HepG2 (cell line): ENCODE data around the gene MIER1. TPM values are rescaled to one million over a fixed set of nuclear protein-coding genes. Genes with fewer than 3 reads are reported as not detected.

Experiments
- ATAC-seq: fragments of 200-7000 bp; cut with Tn5 transposase; 3 replicates; pipeline ENCODE4 v1.9.1; 2020; ENCODE audit warnings: mild to moderate bottlenecking, moderate library complexity
- BruUV-seq: library from RNA; stranded (reverse); fragments of 400-500 nt; replicated peaks from 2 replicates; lab custom pipeline; 2021; lab: Mats Ljungman, UMichigan
- CTCF ChIA-PET: fragments of 300-600 bp; formaldehyde crosslinking; extraction: SDS; loops from one replicate; lab custom pipeline; 2021; ENCODE audit warnings: low total read pairs, inconsistent platforms, low intra/inter-chr PET ratio; lab: Yijun Ruan, JAX
- POLR2A ChIA-PET: fragments of 350-600 bp; sonication (Branson Sonifier 250); formaldehyde crosslinking; loops from one replicate; lab custom pipeline; 2020; ENCODE audit warnings: antibody characterized with exemption, inconsistent platforms; lab: Yijun Ruan, JAX
- DNase-seq: peaks from one replicate; pipeline ENCODE4 v3.0.0-alpha.2; 2015; ENCODE audit warnings: low spot score
- FAIRE-seq: peaks from 3 replicates; lab custom pipeline; 2011; peaks lifted over from hg19 to GRCh38; lab: Jason Lieb, UNC
- H2AFZ ChIP-seq: one replicate; pipeline ENCODE4 v1.6.1; 2011; ENCODE audit warnings: low read length, inconsistent platforms
- H3K27ac ChIP-seq: fragments of 300-600 bp; 3 replicates; pipeline ENCODE4 v1.8.0; 2011; ENCODE audit warnings: mixed run types, mild to moderate bottlenecking, mixed read lengths, low read length, inconsistent platforms; ENCODE audit not compliant: insufficient read depth; ENCODE audit errors: extremely low read length
- H3K27me3 ChIP-seq, 2 experiments: fragments of 200-600 bp in 1 of 2; 2 replicates in 1 of 2; 3 replicates in 1 of 2; pipeline versions ENCODE4 v1.6.0 to v1.8.0; 2011; ENCODE audit warnings: low read length in 2 of 2, mild to moderate bottlenecking in 2 of 2, moderate library complexity in 2 of 2, inconsistent platforms in 1 of 2; ENCODE audit not compliant: insufficient read depth in 2 of 2, control insufficient read depth in 1 of 2
- H3K36me3 ChIP-seq, 2 experiments: fragments of 200-600 bp in 1 of 2; replicated peaks in 1 of 2; 2 replicates in 1 of 2; 3 replicates in 1 of 2; pipeline versions ENCODE4 v1.5.1 to v1.8.0; 2011; ENCODE audit warnings: low read length in 2 of 2, inconsistent platforms in 1 of 2; ENCODE audit not compliant: insufficient read depth in 2 of 2, control insufficient read depth in 1 of 2
- H3K4me1 ChIP-seq: 2 replicates; pipeline ENCODE4 v1.5.1; 2012; ENCODE audit warnings: low read length, inconsistent platforms; ENCODE audit not compliant: insufficient read depth
- H3K4me2 ChIP-seq: 2 replicates; pipeline ENCODE4 v1.6.0; 2011; ENCODE audit warnings: low read depth, low read length, inconsistent platforms
- H3K4me3 ChIP-seq, 3 experiments: fragments of 200-600 bp in 1 of 3; sonication (generic), shearing (Covaris generic) in 1 of 3; replicated peaks in 1 of 3; 2 replicates each; pipeline ENCODE4 v1.5.1; 2011 to 2016; ENCODE audit warnings: low read length in 3 of 3, inconsistent platforms in 2 of 3, low read depth in 2 of 3, mild to moderate bottlenecking in 2 of 3, control low read depth in 1 of 3, mixed read lengths in 1 of 3; ENCODE audit not compliant: insufficient read depth in 1 of 3
- H3K79me2 ChIP-seq: one replicate; pipeline ENCODE4 v1.6.1; 2011; ENCODE audit warnings: low read length, inconsistent platforms; ENCODE audit not compliant: insufficient read depth
- H3K9ac ChIP-seq: 2 replicates; pipeline ENCODE4 v1.6.0; 2011; ENCODE audit warnings: mild to moderate bottlenecking, low read depth, low read length, inconsistent platforms; ENCODE audit not compliant: insufficient read depth
- H3K9me3 ChIP-seq: 2 replicates; pipeline ENCODE4 v1.5.1; 2012; ENCODE audit warnings: mild to moderate bottlenecking, low read length
- H4K20me1 ChIP-seq: 2 replicates; pipeline ENCODE4 v1.6.0; 2011; ENCODE audit warnings: inconsistent platforms, mild to moderate bottlenecking, low read length, moderate library complexity; ENCODE audit not compliant: insufficient read depth
- BCL6 ChIP-seq: IDR thresholded peaks from 2 replicates; pipeline ENCODE4 v1.6.1; 2016; ENCODE audit warnings: missing genetic modification reagents, missing compliant biosample characterization
- GATAD1 ChIP-seq: IDR thresholded peaks from 2 replicates; pipeline ENCODE4 v1.6.1; 2016; ENCODE audit warnings: missing genetic modification reagents, missing compliant biosample characterization
- HNRNPLL ChIP-seq: fragments of 200-400 bp; formaldehyde crosslinking; IDR thresholded peaks from 2 replicates; pipeline ENCODE4 v1.6.1; 2017; ENCODE audit warnings: mild to moderate bottlenecking, low read depth, low read length; ENCODE audit not compliant: poor library complexity, severe bottlenecking
- KDM2A ChIP-seq: sonication (generic); formaldehyde crosslinking; IDR thresholded peaks from 2 replicates; pipeline ENCODE4 v1.4.0; 2020; ENCODE audit warnings: low read depth, missing genetic modification reagents, borderline replicate concordance
- KMT2B ChIP-seq: IDR thresholded peaks from 2 replicates; pipeline ENCODE4 v1.6.1; 2016; ENCODE audit warnings: missing genetic modification reagents, missing compliant biosample characterization
- NFE2L1 ChIP-seq: sonication (generic); formaldehyde crosslinking; IDR thresholded peaks from 2 replicates; pipeline ENCODE4 v1.4.0; 2020; ENCODE audit warnings: missing genetic modification reagents, mild to moderate bottlenecking, borderline replicate concordance
- SOX13 ChIP-seq, 3 experiments: fragments of 450-650 bp in 1 of 3; sonication (generic) in 1 of 3; formaldehyde crosslinking in 1 of 3; IDR thresholded peaks in 2 of 3; conservative IDR thresholded peaks in 1 of 3; 2 replicates each; pipeline versions ENCODE4 v1.5.0 to v1.6.1; 2016 to 2020; ENCODE audit warnings: antibody characterized with exemption in 1 of 3, mild to moderate bottlenecking in 1 of 3, missing compliant biosample characterization in 1 of 3, missing genetic modification reagents in 1 of 3, moderate library complexity in 1 of 3
- ZEB1 ChIP-seq: IDR thresholded peaks from 2 replicates; pipeline ENCODE4 v1.6.1; 2012; ENCODE audit warnings: mild to moderate bottlenecking, low read depth, inconsistent platforms; ENCODE audit not compliant: insufficient replicate concordance
- ZNF256 ChIP-seq: sonication (generic); formaldehyde crosslinking; conservative IDR thresholded peaks from 2 replicates; pipeline ENCODE4 v1.4.0; 2020; ENCODE audit warnings: missing genetic modification reagents
- ZNF383 ChIP-seq: sonication (generic); formaldehyde crosslinking; IDR thresholded peaks from 2 replicates; pipeline ENCODE4 v1.4.0; 2020; ENCODE audit warnings: missing genetic modification reagents, mild to moderate bottlenecking, borderline replicate concordance
- ZNF414 ChIP-seq: sonication (generic); formaldehyde crosslinking; IDR thresholded peaks from 2 replicates; pipeline ENCODE4 v1.5.0; 2020; ENCODE audit warnings: missing genetic modification reagents
- ZNF644 ChIP-seq: IDR thresholded peaks from 2 replicates; pipeline ENCODE4 v1.6.1; 2016; ENCODE audit warnings: low read depth
- ZNF780A ChIP-seq: sonication (generic); formaldehyde crosslinking; IDR thresholded peaks from 2 replicates; pipeline ENCODE4 v1.8.0; 2022; ENCODE audit warnings: mild to moderate bottlenecking, missing genetic modification reagents, moderate library complexity
- ZNF879 ChIP-seq: sonication (generic); formaldehyde crosslinking; IDR thresholded peaks from 2 replicates; pipeline ENCODE4 v1.8.1; 2023; ENCODE audit warnings: missing genetic modification reagents
- WGBS: methylation state at CpG from one replicate; pipeline ENCODE4 v1.1.6; 2017; ENCODE audit warnings: low lambda C conversion rate; 5-methylcytosine and 5-hydroxymethylcytosine counted together
- in situ Hi-C: cut with HindIII; loops from 2 replicates; pipeline ENCODE4 v1.10.0; 2017; ENCODE audit warnings: low pct_unique_long_range_greater_than_20kb; ENCODE audit not compliant: extremely low pct_ligation_motif_present
- intact Hi-C: fragments of 100-400 bp; cut with micrococcal nuclease; formaldehyde crosslinking; loops from one replicate; pipeline ENCODE4 v1.10.0; 2022; ENCODE audit not compliant: unreplicated experiment
- polyA plus RNA-seq, 8 experiments: library from polyadenylated mRNA; depleted of rRNA in 3 of 8; stranded (reverse) in 7 of 8; unstranded in 1 of 8; fragments of >200 nt; fragmentation: Illumina TruSeq in 4 of 8; extraction: Trizol in 4 of 8; gene quantifications; 2 replicates each; pipeline versions ENCODE4 v1.2.1 to v1.2.3, GENCODE V29; 2011 to 2016; ENCODE audit warnings: low read depth in 4 of 8, missing spikeins in 1 of 8, mixed read lengths in 1 of 8; ENCODE audit not compliant: insufficient read depth in 1 of 8
- total RNA-seq, 5 experiments: library from RNA; depleted of rRNA; stranded (reverse); fragments of >200 nt; fragmentation: Illumina TruSeq; extraction: Trizol; gene quantifications; 2 replicates each; pipeline ENCODE4 v1.2.3, GENCODE V29; 2016; ENCODE audit warnings: low read depth in 1 of 5
- TF ChIP-seq, protein P1 (sequence below): sonication (generic); formaldehyde crosslinking; IDR thresholded peaks from 2 replicates; pipeline ENCODE4 v1.9.0; 2021; ENCODE audit warnings: missing genetic modification reagents, mild to moderate bottlenecking, borderline replicate concordance

MIER1 gene
- total and polyA plus RNA-seq, 2 of the 13 experiments (the other 11 are each of a cell fraction or from before 2014, with no cell fraction given): 7.0 to 30.4 TPM

GRCh38 chr1:66985835-66986234 is 61.0 kb downstream of the MIER1 start:
- DNase-seq: no peak
- POLR2A ChIA-PET: no interaction called here
- 97% methylated on average over 1 of the region's 1 CpG for WGBS
- intact Hi-C loops (no loop called here), in situ Hi-C loops (no loop called here)
- ATAC-seq: no peak
- no peak for FAIRE-seq
- Histone ChIP-seq H2AFZ (no peak overlapping the region), H3K27me3 (no peaks in the 10 kb centered on the region), H3K36me3 (peaks cover 9 to 26% of the 10 kb centered on the region in 2 experiments), H3K4me2 (no peak overlapping the region), H3K27ac (no peak overlapping the region), H3K79me2 (no peaks in the 10 kb centered on the region), H3K4me1 (peaks cover 15% of the 10 kb centered on the region), H3K9me3 (no peaks in the 10 kb centered on the region)
- BruUV-seq: no TSS peak
- TF ChIP-seq NFE2L1 (CRISPR knock-in tag) (no peak), BCL6 (CRISPR knock-in tag) (no peak), HNRNPLL (no peak), ZNF414 (CRISPR knock-in tag) (no peak), ZNF383 (CRISPR knock-in tag) (no peak), SOX13 (IDR thresholded peaks at IDR 0.05) (no peak), SOX13 (CRISPR knock-in tag; conservative IDR thresholded peaks at IDR 0.05 in 1 of 2, IDR thresholded peaks at IDR 0.05 in 1 of 2) (no peak), KMT2B (CRISPR knock-in tag) (no peak), ZEB1 (no peak), GATAD1 (CRISPR knock-in tag) (no peak), ZNF644 (CRISPR knock-in tag) (no peak), ZNF780A (CRISPR knock-in tag) (no peak), ZNF256 (CRISPR knock-in tag) (no peak), KDM2A (CRISPR knock-in tag) (no peak), ZNF879 (CRISPR knock-in tag) (no peak)
- TF ChIP-seq, protein P1, sequence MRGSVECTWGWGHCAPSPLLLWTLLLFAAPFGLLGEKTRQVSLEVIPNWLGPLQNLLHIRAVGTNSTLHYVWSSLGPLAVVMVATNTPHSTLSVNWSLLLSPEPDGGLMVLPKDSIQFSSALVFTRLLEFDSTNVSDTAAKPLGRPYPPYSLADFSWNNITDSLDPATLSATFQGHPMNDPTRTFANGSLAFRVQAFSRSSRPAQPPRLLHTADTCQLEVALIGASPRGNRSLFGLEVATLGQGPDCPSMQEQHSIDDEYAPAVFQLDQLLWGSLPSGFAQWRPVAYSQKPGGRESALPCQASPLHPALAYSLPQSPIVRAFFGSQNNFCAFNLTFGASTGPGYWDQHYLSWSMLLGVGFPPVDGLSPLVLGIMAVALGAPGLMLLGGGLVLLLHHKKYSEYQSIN: no peak
- TF ChIP-seq, all 625 proteins: peak for 0
- no peak overlapping the region for H3K4me3 ChIP-seq
- no peak overlapping the region for H3K9ac ChIP-seq
- H4K20me1 ChIP-seq: no peaks in the 10 kb centered on the region
- CTCF ChIA-PET: no interaction called here
